Mesenchymal stem cell (in vitro differentiated cells and primary cell): Measurements from ENCODE around the gene BIRC6.

Experiments used
- DNase-seq: peaks from one replicate; pipeline ENCODE4 v3.0.0-alpha.2; 2013
- H2AFZ ChIP-seq: one replicate; pipeline ENCODE4 v1.6.1; 2013; ENCODE audit warnings: low read depth, mild to moderate bottlenecking, control low read depth, inconsistent platforms, low read length, moderate library complexity
- H2AK5ac ChIP-seq: 2 replicates; pipeline ENCODE4 v1.6.1; 2013; ENCODE audit warnings: low read length, moderate library complexity, mild to moderate bottlenecking, inconsistent platforms; ENCODE audit not compliant: severe bottlenecking
- H2BK120ac ChIP-seq: one replicate; pipeline ENCODE4 v1.6.1; 2013; ENCODE audit warnings: low read depth, mild to moderate bottlenecking, inconsistent platforms, low read length, moderate library complexity
- H2BK12ac ChIP-seq, 2 experiments: one replicate each; pipeline ENCODE4 v1.6.1; 2013; ENCODE audit warnings: inconsistent platforms in 2 of 2, low read length in 2 of 2, mild to moderate bottlenecking in 2 of 2, moderate library complexity in 2 of 2, control low read depth in 1 of 2
- H2BK15ac ChIP-seq: one replicate; pipeline ENCODE4 v1.6.1; 2013; ENCODE audit warnings: mild to moderate bottlenecking, low read depth, inconsistent platforms; ENCODE audit not compliant: poor library complexity, severe bottlenecking
- H2BK5ac ChIP-seq: 2 replicates; pipeline ENCODE4 v1.6.1; 2013; ENCODE audit warnings: low read depth, mild to moderate bottlenecking, low read length, control low read depth, inconsistent platforms; ENCODE audit not compliant: poor library complexity, severe bottlenecking
- H3K14ac ChIP-seq, 2 experiments: one replicate each; pipeline ENCODE4 v1.6.1; 2013; ENCODE audit warnings: inconsistent platforms in 2 of 2, low read length in 2 of 2, control low read depth in 1 of 2, mild to moderate bottlenecking in 1 of 2, moderate library complexity in 1 of 2
- H3K18ac ChIP-seq, 2 experiments: one replicate each; pipeline ENCODE4 v1.6.1; 2013; ENCODE audit warnings: inconsistent platforms in 2 of 2, low read length in 2 of 2, control low read depth in 1 of 2, low read depth in 1 of 2, mild to moderate bottlenecking in 1 of 2
- H3K23ac ChIP-seq, 2 experiments: one replicate each; pipeline ENCODE4 v1.6.1; 2013; ENCODE audit warnings: inconsistent platforms in 2 of 2, low read length in 2 of 2, mild to moderate bottlenecking in 2 of 2, moderate library complexity in 2 of 2, control low read depth in 1 of 2
- H3K27ac ChIP-seq: 2 replicates; pipeline ENCODE4 v1.5.1; 2013; ENCODE audit warnings: mild to moderate bottlenecking, moderate library complexity, low read length, control low read depth, inconsistent platforms; ENCODE audit not compliant: poor library complexity, severe bottlenecking
- H3K27me3 ChIP-seq, 2 experiments: 2 replicates each; pipeline versions ENCODE4 v1.6.1 to v1.7.0; 2013; ENCODE audit warnings: low read length in 2 of 2, mild to moderate bottlenecking in 2 of 2, moderate library complexity in 2 of 2, control low read depth in 1 of 2, inconsistent platforms in 1 of 2; ENCODE audit not compliant: control insufficient read depth in 1 of 2, insufficient read depth in 1 of 2
- H3K36me3 ChIP-seq, 2 experiments: 2 replicates each; pipeline versions ENCODE4 v1.6.1 to v1.7.0; 2013; ENCODE audit warnings: low read length in 2 of 2, control low read depth in 1 of 2, inconsistent platforms in 1 of 2, low read depth in 1 of 2, mild to moderate bottlenecking in 1 of 2; ENCODE audit not compliant: insufficient read depth in 2 of 2, control insufficient read depth in 1 of 2
- H3K4ac ChIP-seq, 2 experiments: one replicate each; pipeline ENCODE4 v1.6.1; 2013; ENCODE audit warnings: inconsistent platforms in 2 of 2, low read length in 2 of 2, mild to moderate bottlenecking in 2 of 2, moderate library complexity in 2 of 2, control low read depth in 1 of 2, low read depth in 1 of 2
- H3K4me1 ChIP-seq: 2 replicates; pipeline ENCODE4 v1.6.1; 2013; ENCODE audit warnings: low read depth, low read length, control low read depth; ENCODE audit not compliant: control insufficient read depth, insufficient read depth
- H3K4me2 ChIP-seq: 2 replicates; pipeline ENCODE4 v1.6.1; 2013; ENCODE audit warnings: low read length, mild to moderate bottlenecking, inconsistent platforms; ENCODE audit not compliant: poor library complexity, severe bottlenecking
- H3K4me3 ChIP-seq, 2 experiments: 2 replicates each; pipeline versions ENCODE4 v1.5.1 to v1.7.0; 2013; ENCODE audit warnings: low read length in 2 of 2, mild to moderate bottlenecking in 2 of 2, control low read depth in 1 of 2, low read depth in 1 of 2; ENCODE audit not compliant: insufficient read depth in 1 of 2
- H3K79me1 ChIP-seq: replicated peaks from 2 replicates; pipeline ENCODE4 v1.6.1; 2013; ENCODE audit warnings: mild to moderate bottlenecking, control low read depth, low read length, inconsistent platforms; ENCODE audit not compliant: poor library complexity, severe bottlenecking
- H3K9ac ChIP-seq: 2 replicates; pipeline ENCODE4 v1.7.0; 2013; ENCODE audit warnings: mild to moderate bottlenecking, low read length, moderate library complexity
- H3K9me3 ChIP-seq: 2 replicates; pipeline ENCODE4 v1.7.0; 2013; ENCODE audit warnings: mild to moderate bottlenecking, low read length; ENCODE audit not compliant: control insufficient read depth
- H4K8ac ChIP-seq: one replicate; pipeline ENCODE4 v1.6.1; 2013; ENCODE audit warnings: inconsistent platforms, mild to moderate bottlenecking, low read length, moderate library complexity
- H4K91ac ChIP-seq: one replicate; pipeline ENCODE4 v1.6.1; 2013; ENCODE audit warnings: mild to moderate bottlenecking, low read length, inconsistent platforms
- WGBS: methylation state at CpG from one replicate; pipeline ENCODE4 v1.1.7; 2013; ENCODE audit warnings: mixed read lengths; 5-methylcytosine and 5-hydroxymethylcytosine counted together

BIRC6 gene

DNA sequence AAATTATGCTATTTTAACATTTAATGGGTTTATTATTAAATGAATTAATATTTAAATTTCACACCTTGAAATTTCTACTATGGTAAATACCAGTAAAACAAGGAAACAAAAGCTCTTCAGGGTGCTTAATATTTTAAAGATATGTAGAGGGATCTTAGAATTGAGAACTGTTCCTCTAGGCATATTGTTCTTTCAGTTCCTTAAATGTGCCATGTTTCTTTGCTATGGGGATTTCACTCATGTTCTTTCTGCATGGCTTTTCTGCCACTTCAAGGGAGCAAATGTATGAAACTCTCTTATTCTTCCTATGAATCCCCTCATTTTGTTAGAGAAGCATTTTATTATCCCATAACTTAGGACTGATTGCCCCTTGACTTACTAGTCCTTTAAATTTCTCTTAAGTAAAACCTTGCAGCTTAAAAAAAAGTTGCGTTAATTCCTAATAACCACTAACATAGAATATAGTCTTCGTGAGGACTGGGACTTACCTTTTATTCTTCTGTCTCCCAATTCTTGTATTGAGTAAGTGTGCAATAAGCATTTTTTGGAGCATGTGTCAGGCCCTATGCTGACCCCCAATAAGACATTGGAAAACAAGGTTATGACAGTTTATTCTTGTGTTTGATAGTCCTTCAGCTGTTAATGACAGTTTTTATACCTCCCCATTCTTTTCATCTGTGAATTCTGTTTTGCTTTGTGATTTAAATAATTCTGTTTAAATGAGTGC is 95.7 kb downstream of the BIRC6 start:
- H3K4ac ChIP-seq, result no peak overlapping the region
- no peak overlapping the region for H2BK120ac ChIP-seq
- H3K23ac ChIP-seq, result no peak overlapping the region
- H2AK5ac ChIP-seq, result no peak overlapping the region
- no peak overlapping the region for H2AFZ ChIP-seq
- no peak overlapping the region for H3K4me2 ChIP-seq
- H3K9ac ChIP-seq, result no peak overlapping the region
- no peak overlapping the region for H2BK12ac ChIP-seq
- H3K36me3 ChIP-seq, result peaks cover 11 to 73% of the 10 kb centered on the region in 2 experiments
- H4K91ac ChIP-seq, result no peak overlapping the region
- peaks cover 7% of the 10 kb centered on the region for H3K79me1 ChIP-seq
- H3K27ac ChIP-seq, result no peak overlapping the region
- WGBS, result 100% methylated on average over 1 of the region's 2 CpGs
- H3K4me1 ChIP-seq, result no peaks in the 10 kb centered on the region
- H3K9me3 ChIP-seq, result no peaks in the 10 kb centered on the region
- H4K8ac ChIP-seq, result no peak overlapping the region
- H3K14ac ChIP-seq, result no peak overlapping the region
- no peak overlapping the region for H3K4me3 ChIP-seq
- no peaks in the 10 kb centered on the region for H3K27me3 ChIP-seq
- no peak overlapping the region for H3K18ac ChIP-seq
- H2BK15ac ChIP-seq, result no peak overlapping the region
- no peak overlapping the region for H2BK5ac ChIP-seq
- no peak for DNase-seq

- Histone ChIP-seq H2BK12ac (no peak overlapping the region), H2AFZ (no peak overlapping the region), H3K18ac (no peak overlapping the region), H2BK120ac (no peak overlapping the region), H4K91ac (no peak overlapping the region), H3K4ac (no peak overlapping the region), H3K27me3 (no peaks in the 10 kb centered on the region), H3K9ac (no peak overlapping the region), H4K8ac (no peak overlapping the region), H3K27ac (no peak overlapping the region), H2BK15ac (no peak overlapping the region), H3K79me1 (peaks cover 7% of the 10 kb centered on the region), H3K9me3 (no peaks in the 10 kb centered on the region), H2BK5ac (no peak overlapping the region), H3K14ac (no peak overlapping the region), H3K36me3 (peaks cover 9 to 73% of the 10 kb centered on the region in 2 experiments), H2AK5ac (no peak overlapping the region), H3K4me3 (no peak overlapping the region), H3K4me2 (no peak overlapping the region), H3K4me1 (no peaks in the 10 kb centered on the region), H3K23ac (no peak overlapping the region)
- DNase-seq, result peak; percentile 15
- 96% methylated on average over 2 of the region's 3 CpGs for WGBS
These were observed 96.6 kb downstream of the BIRC6 start for GRCh38 chr2:32453242-32454062.

DNA sequence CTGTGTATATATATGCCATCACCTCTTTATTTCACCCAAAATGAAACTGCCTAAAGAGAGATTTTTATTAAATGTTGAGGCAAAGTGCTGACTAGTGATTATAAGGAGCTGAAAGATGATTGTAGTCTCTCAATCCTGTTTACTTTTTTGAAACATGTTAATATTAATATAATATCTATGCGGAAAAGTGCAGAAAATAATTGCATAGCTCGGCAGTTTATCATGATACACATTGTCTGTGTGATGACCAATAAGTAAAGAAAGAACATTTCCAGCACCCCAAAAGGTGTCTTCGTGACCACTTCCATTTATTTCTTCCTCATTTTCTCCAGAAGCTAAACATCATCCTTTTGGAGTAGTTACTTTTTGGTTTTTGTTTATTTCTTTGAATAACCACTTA is 99.0 kb downstream of the BIRC6 start:
- H3K18ac ChIP-seq, result no peak overlapping the region
- no peak overlapping the region for H2BK5ac ChIP-seq
- no peak overlapping the region for H2AK5ac ChIP-seq
- no peak overlapping the region for H2BK120ac ChIP-seq
- H3K27me3 ChIP-seq, result no peaks in the 10 kb centered on the region
- no peak overlapping the region for H4K91ac ChIP-seq
- H2AFZ ChIP-seq, result no peak overlapping the region
- H3K79me1 ChIP-seq, result peaks cover 6% of the 10 kb centered on the region
- no CpG with 5 or more reads among the region's 3 CpGs for WGBS
- H3K23ac ChIP-seq, result no peak overlapping the region
- no peak overlapping the region for H3K4ac ChIP-seq
- H3K4me3 ChIP-seq, result no peak overlapping the region
- no peak overlapping the region for H3K27ac ChIP-seq
- H3K36me3 ChIP-seq, result peaks cover 6 to 55% of the 10 kb centered on the region in 2 experiments
- H3K4me1 ChIP-seq, result no peaks in the 10 kb centered on the region
- no peak overlapping the region for H2BK15ac ChIP-seq
- no peak overlapping the region for H3K9ac ChIP-seq
- no peaks in the 10 kb centered on the region for H3K9me3 ChIP-seq
- H3K14ac ChIP-seq, result no peak overlapping the region
- H3K4me2 ChIP-seq, result no peak overlapping the region
- H4K8ac ChIP-seq, result no peak overlapping the region
- H2BK12ac ChIP-seq, result no peak overlapping the region
- DNase-seq, result no peak

DNA sequence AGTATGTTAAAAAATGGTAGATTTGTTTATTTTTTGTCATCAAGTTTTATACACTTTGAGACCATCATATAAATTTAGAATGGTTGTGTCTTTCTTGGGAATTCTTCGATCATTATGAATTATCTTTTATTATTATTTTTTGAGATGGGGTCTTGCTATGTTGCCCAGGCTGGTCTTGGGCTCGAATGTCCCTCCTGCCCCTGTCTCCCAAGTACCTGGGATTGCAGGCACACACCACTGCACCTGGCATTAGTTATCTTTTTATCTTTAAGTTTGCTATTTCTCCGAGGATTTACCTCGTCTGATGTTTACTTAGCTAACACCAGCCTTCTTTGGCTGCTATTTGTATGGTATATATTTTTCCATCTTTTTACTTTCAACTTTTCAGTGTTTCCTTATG is 100.0 kb downstream of the BIRC6 start:
- H4K91ac ChIP-seq, result no peak overlapping the region
- no peak overlapping the region for H4K8ac ChIP-seq
- no peak overlapping the region for H2BK120ac ChIP-seq
- H2AK5ac ChIP-seq, result no peak overlapping the region
- no peak overlapping the region for H3K27ac ChIP-seq
- no peaks in the 10 kb centered on the region for H3K27me3 ChIP-seq
- H3K4ac ChIP-seq, result no peak overlapping the region
- H3K4me2 ChIP-seq, result no peak overlapping the region
- H3K9me3 ChIP-seq, result no peaks in the 10 kb centered on the region
- H2BK5ac ChIP-seq, result no peak overlapping the region
- no peak overlapping the region for H3K4me3 ChIP-seq
- peaks cover 6 to 45% of the 10 kb centered on the region in 2 experiments for H3K36me3 ChIP-seq
- WGBS, result 100% methylated on average over 1 of the region's 4 CpGs
- H3K23ac ChIP-seq, result no peak overlapping the region
- H3K4me1 ChIP-seq, result no peaks in the 10 kb centered on the region
- H3K79me1 ChIP-seq, result peaks cover 3% of the 10 kb centered on the region
- no peak overlapping the region for H2AFZ ChIP-seq
- DNase-seq, result no peak
- H3K18ac ChIP-seq, result no peak overlapping the region
- H2BK15ac ChIP-seq, result no peak overlapping the region
- H2BK12ac ChIP-seq, result no peak overlapping the region
- H3K14ac ChIP-seq, result no peak overlapping the region
- H3K9ac ChIP-seq, result no peak overlapping the region
